GM12878 (cell line): Measurements from ENCODE around the gene PACS2. TPM values are rescaled to one million over a fixed set of nuclear protein-coding genes. Genes with fewer than 3 reads are reported as not detected.

Experiments used
- ATAC-seq: fragments of 200-7000 bp; cut with Tn5 transposase; 3 replicates; pipeline ENCODE4 v1.9.1; 2020; ENCODE audit warnings: mild to moderate bottlenecking, moderate library complexity
- BruUV-seq: library from RNA; stranded (reverse); fragments of 400-500 nt; replicated peaks from 2 replicates; lab custom pipeline; 2021; lab: Mats Ljungman, UMichigan
- CTCF ChIA-PET: fragments of 300-600 bp; sonication (Branson Sonifier 250); formaldehyde crosslinking; extraction: SDS; loops from one replicate; lab custom pipeline; 2021; ENCODE audit warnings: inconsistent platforms; lab: Yijun Ruan, JAX
- POLR2A ChIA-PET: fragments of 350-600 bp; formaldehyde crosslinking; extraction: SDS; loops from one replicate; lab custom pipeline; 2021; ENCODE audit warnings: inconsistent platforms; lab: Charles Lee
- RAD21 ChIA-PET: fragments of 300-600 bp; sonication (Branson Sonifier 250); formaldehyde crosslinking; loops from one replicate; lab custom pipeline; 2023; ENCODE audit warnings: antibody characterized with exemption; ENCODE audit not compliant: unreplicated experiment; lab: Charles Lee
- SMC1A ChIA-PET: fragments of 300-600 bp; sonication (Branson Sonifier 250); formaldehyde crosslinking; loops from one replicate; lab custom pipeline; 2023; ENCODE audit not compliant: unreplicated experiment, uncharacterized antibody; lab: Charles Lee
- DNase-seq: peaks from one replicate; pipeline ENCODE4 v3.0.0-alpha.2; 2011; ENCODE audit warnings: low read depth, low spot score
- FAIRE-seq: peaks from 3 replicates; lab custom pipeline; 2011; peaks lifted over from hg19 to GRCh38; lab: Jason Lieb, UNC
- H2AFZ ChIP-seq: 2 replicates; pipeline ENCODE4 v1.6.0; 2011; ENCODE audit warnings: low read depth, low read length, control low read depth; ENCODE audit not compliant: control insufficient read depth
- H3K27ac ChIP-seq: 2 replicates; pipeline ENCODE4 v1.5.1; 2011; ENCODE audit warnings: control low read depth; ENCODE audit not compliant: control insufficient read depth, insufficient read depth
- H3K27me3 ChIP-seq, 2 experiments: replicated peaks in 1 of 2; 2 replicates each; pipeline versions ENCODE4 v1.6.0 to v1.6.1; 2011; ENCODE audit warnings: low read length in 1 of 2; ENCODE audit not compliant: control insufficient read depth in 2 of 2, insufficient read depth in 2 of 2
- H3K36me3 ChIP-seq, 2 experiments: 2 replicates each; pipeline ENCODE4 v1.5.1; 2011; ENCODE audit warnings: low read length in 1 of 2; ENCODE audit not compliant: control insufficient read depth in 2 of 2, insufficient read depth in 2 of 2
- H3K4me1 ChIP-seq: 2 replicates; pipeline ENCODE4 v1.6.1; 2011; ENCODE audit warnings: mild to moderate bottlenecking, low read length, moderate library complexity, mixed read lengths; ENCODE audit not compliant: control insufficient read depth, insufficient read depth
- H3K4me2 ChIP-seq: 2 replicates; pipeline ENCODE4 v1.6.0; 2011; ENCODE audit warnings: control low read depth; ENCODE audit not compliant: control insufficient read depth, insufficient read depth
- H3K4me3 ChIP-seq: fragments of 200-600 bp; sonication (generic); 2 replicates; pipeline ENCODE4 v1.5.1; 2016
- H3K79me2 ChIP-seq: 2 replicates; pipeline ENCODE4 v1.6.0; 2011; ENCODE audit warnings: low read length; ENCODE audit not compliant: control insufficient read depth, insufficient read depth
- H3K9ac ChIP-seq: 2 replicates; pipeline ENCODE4 v1.8.0; 2011; ENCODE audit warnings: low read length, control low read depth, mixed read lengths; ENCODE audit not compliant: control insufficient read depth, insufficient read depth
- H3K9me3 ChIP-seq: replicated peaks from 3 replicates; pipeline ENCODE4 v1.5.1; 2011; ENCODE audit warnings: mild to moderate bottlenecking, low read length; ENCODE audit not compliant: control insufficient read depth, insufficient read depth
- H4K20me1 ChIP-seq: 2 replicates; pipeline ENCODE4 v1.6.0; 2011; ENCODE audit not compliant: control insufficient read depth, insufficient read depth
- BCL11A ChIP-seq: IDR thresholded peaks from 2 replicates; pipeline ENCODE4 v1.6.1; 2011; ENCODE audit warnings: low read depth, low read length
- CBX3 ChIP-seq: fragments of 200-600 bp; sonication (generic); IDR thresholded peaks from 2 replicates; pipeline ENCODE4 v1.6.1; 2016; ENCODE audit warnings: low read depth, borderline replicate concordance
- DPF2 ChIP-seq: fragments of 450-650 bp; IDR thresholded peaks from 2 replicates; pipeline ENCODE4 v1.6.1; 2017; ENCODE audit warnings: mild to moderate bottlenecking
- IRF3 ChIP-seq: fragments of 450-650 bp; IDR thresholded peaks from 2 replicates; pipeline ENCODE4 v1.6.1; 2014; ENCODE audit warnings: mild to moderate bottlenecking
- JUND ChIP-seq: IDR thresholded peaks from 2 replicates; pipeline ENCODE4 v1.6.1; 2012; ENCODE audit warnings: low read depth, mild to moderate bottlenecking, low read length, improper control_type of control experiment, moderate library complexity
- KDM1A ChIP-seq: fragments of 200-600 bp; sonication (generic); IDR thresholded peaks from 2 replicates; pipeline ENCODE4 v1.6.1; 2016; ENCODE audit warnings: borderline replicate concordance
- MTA2 ChIP-seq: fragments of 450-650 bp; IDR thresholded peaks from 2 replicates; pipeline ENCODE4 v1.6.1; 2016; ENCODE audit warnings: low read depth, mild to moderate bottlenecking, moderate library complexity
- NFXL1 ChIP-seq: fragments of 450-650 bp; IDR thresholded peaks from 2 replicates; pipeline ENCODE4 v1.6.1; 2017; ENCODE audit warnings: antibody characterized with exemption, mild to moderate bottlenecking, borderline replicate concordance
- POLR2AphosphoS5 ChIP-seq: IDR thresholded peaks from 2 replicates; pipeline ENCODE4 v1.6.1; 2011; ENCODE audit warnings: mild to moderate bottlenecking, low read length, inconsistent platforms
- PRDM15 ChIP-seq: fragments of 450-650 bp; formaldehyde crosslinking; IDR thresholded peaks from 2 replicates; pipeline ENCODE4 v1.4.0; 2020; ENCODE audit warnings: mild to moderate bottlenecking, moderate library complexity
- RUNX3 ChIP-seq: IDR thresholded peaks from 2 replicates; pipeline ENCODE4 v1.6.1; 2012; ENCODE audit warnings: low read length, inconsistent platforms
- SIX5 ChIP-seq: IDR thresholded peaks from 2 replicates; pipeline ENCODE4 v1.6.1; 2011; ENCODE audit warnings: mild to moderate bottlenecking, low read depth, low read length, moderate library complexity; ENCODE audit not compliant: severe bottlenecking
- WRNIP1 ChIP-seq: IDR thresholded peaks from 2 replicates; pipeline ENCODE4 v1.6.1; 2011; ENCODE audit warnings: low read depth, low read length, improper control_type of control experiment, borderline replicate concordance
- ZSCAN29 ChIP-seq: fragments of 450-650 bp; IDR thresholded peaks from 2 replicates; pipeline ENCODE4 v1.6.1; 2017; ENCODE audit warnings: mild to moderate bottlenecking, moderate library complexity
- WGBS: methylation state at CpG from one replicate; pipeline ENCODE4 v1.1.6; 2016; ENCODE audit warnings: low lambda C conversion rate; ENCODE audit not compliant: insufficient replicate concordance, insufficient coverage; ENCODE audit errors: missing lambda C conversion rate; 5-methylcytosine and 5-hydroxymethylcytosine counted together
- in situ Hi-C: fragments of 300-500 bp; cut with MboI; formaldehyde crosslinking; loops from 9 replicates; pipeline ENCODE4 v1.14.3; 2018; ENCODE audit warnings: mixed read lengths
- intact Hi-C: fragments of 100-400 bp; cut with micrococcal nuclease; formaldehyde crosslinking; loops from one replicate; pipeline ENCODE4 v1.14.2; 2022; ENCODE audit not compliant: unreplicated experiment
- polyA plus RNA-seq, 11 experiments: library from polyadenylated mRNA; depleted of rRNA in 4 of 11; unstranded in 6 of 11; stranded (reverse) in 5 of 11; fragments of >200 nt; fragmentation: Nextera tagmentation in 4 of 11; fragmentation: Illumina TruSeq in 1 of 11; extraction: Ambion mirVana in 4 of 11; extraction: Trizol in 1 of 11; gene quantifications; 1 replicate in 1 of 11; 2 replicates in 10 of 11; pipeline versions ENCODE4 v1.2.1 to v1.2.3, GENCODE V29; 2011 to 2016; ENCODE audit warnings: inconsistent platforms in 2 of 11, missing spikeins in 2 of 11, low read depth in 1 of 11
- total RNA-seq, 4 experiments: library from RNA; depleted of rRNA in 3 of 4; stranded (reverse); fragments of >200 nt in 3 of 4; fragmentation: Illumina TruSeq in 1 of 4; extraction: Trizol in 1 of 4; gene quantifications; 2 replicates each; pipeline versions ENCODE4 v1.2.1 to v1.2.3, GENCODE V29; 2013 to 2021
- TF ChIP-seq, protein P1 (sequence below): fragments of 450-650 bp; IDR thresholded peaks from 2 replicates; pipeline ENCODE4 v1.6.1; 2017; ENCODE audit warnings: antibody characterized with exemption, mild to moderate bottlenecking, moderate library complexity
- TF ChIP-seq, protein P2 (sequence below): fragments of 450-650 bp; IDR thresholded peaks from 2 replicates; pipeline ENCODE4 v1.6.1; 2017; ENCODE audit warnings: low read depth, mild to moderate bottlenecking, moderate library complexity

Gene PACS2
- total and polyA plus RNA-seq, 10 of the 15 experiments (the other 5 are each of a cell fraction or from before 2014, with no cell fraction given), result 0.21 to 37.3 (median 9.4) TPM

- RAD21 ChIA-PET, result interaction anchor here (0.5 kb wide), 1 partner anchor 199 kb away, joined by 4 read pairs; no protein-coding TSS in a partner anchor
- WGBS, result 72% methylated on average over 13 of the region's 15 CpGs
- no peaks in the 10 kb centered on the region for H4K20me1 ChIP-seq
- H3K27me3 ChIP-seq, result no peaks in the 10 kb centered on the region
- no peak for FAIRE-seq
- DNase-seq, result no peak
- H2AFZ ChIP-seq, result no peak overlapping the region
- no peaks in the 10 kb centered on the region for H3K79me2 ChIP-seq
- H3K4me2 ChIP-seq, result no peak overlapping the region
- SMC1A ChIA-PET, result no interaction called here
- no peak for ATAC-seq
- H3K9ac ChIP-seq, result no peak overlapping the region
- in situ Hi-C loops (no loop called here), intact Hi-C loops (no loop called here)
- H3K4me3 ChIP-seq, result no peak overlapping the region
- CTCF ChIA-PET, result no interaction called here
- BruUV-seq, result no TSS peak
- no peaks in the 10 kb centered on the region for H3K36me3 ChIP-seq
- peaks cover 3% of the 10 kb centered on the region; the same call in 1 of the 2 replicates for H3K4me1 ChIP-seq
- H3K9me3 ChIP-seq, result no peaks in the 10 kb centered on the region
- POLR2A ChIA-PET, result no interaction called here
- no peak overlapping the region for H3K27ac ChIP-seq
- TF ChIP-seq, protein P1, sequence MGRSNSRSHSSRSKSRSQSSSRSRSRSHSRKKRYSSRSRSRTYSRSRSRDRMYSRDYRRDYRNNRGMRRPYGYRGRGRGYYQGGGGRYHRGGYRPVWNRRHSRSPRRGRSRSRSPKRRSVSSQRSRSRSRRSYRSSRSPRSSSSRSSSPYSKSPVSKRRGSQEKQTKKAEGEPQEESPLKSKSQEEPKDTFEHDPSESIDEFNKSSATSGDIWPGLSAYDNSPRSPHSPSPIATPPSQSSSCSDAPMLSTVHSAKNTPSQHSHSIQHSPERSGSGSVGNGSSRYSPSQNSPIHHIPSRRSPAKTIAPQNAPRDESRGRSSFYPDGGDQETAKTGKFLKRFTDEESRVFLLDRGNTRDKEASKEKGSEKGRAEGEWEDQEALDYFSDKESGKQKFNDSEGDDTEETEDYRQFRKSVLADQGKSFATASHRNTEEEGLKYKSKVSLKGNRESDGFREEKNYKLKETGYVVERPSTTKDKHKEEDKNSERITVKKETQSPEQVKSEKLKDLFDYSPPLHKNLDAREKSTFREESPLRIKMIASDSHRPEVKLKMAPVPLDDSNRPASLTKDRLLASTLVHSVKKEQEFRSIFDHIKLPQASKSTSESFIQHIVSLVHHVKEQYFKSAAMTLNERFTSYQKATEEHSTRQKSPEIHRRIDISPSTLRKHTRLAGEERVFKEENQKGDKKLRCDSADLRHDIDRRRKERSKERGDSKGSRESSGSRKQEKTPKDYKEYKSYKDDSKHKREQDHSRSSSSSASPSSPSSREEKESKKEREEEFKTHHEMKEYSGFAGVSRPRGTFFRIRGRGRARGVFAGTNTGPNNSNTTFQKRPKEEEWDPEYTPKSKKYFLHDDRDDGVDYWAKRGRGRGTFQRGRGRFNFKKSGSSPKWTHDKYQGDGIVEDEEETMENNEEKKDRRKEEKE, result no peak
- TF ChIP-seq BCL11A (no peak), SIX5 (no peak), KDM1A (no peak), POLR2AphosphoS5 (no peak), CBX3 (no peak), JUND (no peak), RUNX3 (no peak), NFXL1 (no peak), DPF2 (no peak), MTA2 (no peak), WRNIP1 (no peak), ZSCAN29 (no peak), IRF3 (no peak), PRDM15 (no peak)
- TF ChIP-seq, protein P2, sequence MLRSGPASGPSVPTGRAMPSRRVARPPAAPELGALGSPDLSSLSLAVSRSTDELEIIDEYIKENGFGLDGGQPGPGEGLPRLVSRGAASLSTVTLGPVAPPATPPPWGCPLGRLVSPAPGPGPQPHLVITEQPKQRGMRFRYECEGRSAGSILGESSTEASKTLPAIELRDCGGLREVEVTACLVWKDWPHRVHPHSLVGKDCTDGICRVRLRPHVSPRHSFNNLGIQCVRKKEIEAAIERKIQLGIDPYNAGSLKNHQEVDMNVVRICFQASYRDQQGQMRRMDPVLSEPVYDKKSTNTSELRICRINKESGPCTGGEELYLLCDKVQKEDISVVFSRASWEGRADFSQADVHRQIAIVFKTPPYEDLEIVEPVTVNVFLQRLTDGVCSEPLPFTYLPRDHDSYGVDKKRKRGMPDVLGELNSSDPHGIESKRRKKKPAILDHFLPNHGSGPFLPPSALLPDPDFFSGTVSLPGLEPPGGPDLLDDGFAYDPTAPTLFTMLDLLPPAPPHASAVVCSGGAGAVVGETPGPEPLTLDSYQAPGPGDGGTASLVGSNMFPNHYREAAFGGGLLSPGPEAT, result no peak
These were observed 14.3 kb downstream of the PACS2 start for GRCh38 chr14:105328678-105329390.
